Neuronal stem cell (in vitro differentiated cells): ENCODE results near the gene ZNF106.

ENCODE experiments used
- DNase-seq: peaks from one replicate; pipeline ENCODE4 v3.0.0-alpha.2; 2013; ENCODE audit warnings: low spot score
- H2AFZ ChIP-seq: one replicate; pipeline ENCODE4 v1.6.1; 2013; ENCODE audit warnings: mild to moderate bottlenecking, low read length, inconsistent platforms
- H2AK5ac ChIP-seq: 2 replicates; pipeline ENCODE4 v1.6.1; 2013; ENCODE audit warnings: low read depth, mild to moderate bottlenecking, inconsistent platforms, low read length, moderate library complexity, mixed read lengths
- H2BK120ac ChIP-seq: 2 replicates; pipeline ENCODE4 v1.6.1; 2013; ENCODE audit warnings: low read depth, mild to moderate bottlenecking, inconsistent platforms, low read length, moderate library complexity, mixed read lengths
- H2BK12ac ChIP-seq: one replicate; pipeline ENCODE4 v1.6.1; 2013; ENCODE audit warnings: low read length, inconsistent platforms
- H2BK15ac ChIP-seq: 2 replicates; pipeline ENCODE4 v1.6.1; 2013; ENCODE audit warnings: mild to moderate bottlenecking, low read length, inconsistent platforms, mixed read lengths
- H2BK5ac ChIP-seq: one replicate; pipeline ENCODE4 v1.6.1; 2013; ENCODE audit warnings: inconsistent platforms, mild to moderate bottlenecking, low read length, moderate library complexity
- H3K14ac ChIP-seq: one replicate; pipeline ENCODE4 v1.6.1; 2013; ENCODE audit warnings: low read length, inconsistent platforms
- H3K18ac ChIP-seq: 2 replicates; pipeline ENCODE4 v1.6.1; 2013; ENCODE audit warnings: low read length, inconsistent platforms
- H3K23ac ChIP-seq: 2 replicates; pipeline ENCODE4 v1.6.1; 2013; ENCODE audit warnings: low read depth, mild to moderate bottlenecking, mixed read lengths, low read length, inconsistent platforms; ENCODE audit not compliant: poor library complexity
- H3K27ac ChIP-seq: replicated peaks from 3 replicates; pipeline ENCODE4 v1.5.1; 2013; ENCODE audit warnings: low read length, inconsistent platforms
- H3K27me3 ChIP-seq, 3 experiments: 2 replicates each; pipeline ENCODE4 v1.6.1; 2013; ENCODE audit warnings: low read length in 3 of 3, mild to moderate bottlenecking in 2 of 3, inconsistent platforms in 1 of 3, low read depth in 1 of 3, mixed read lengths in 1 of 3, moderate library complexity in 1 of 3; ENCODE audit not compliant: control insufficient read depth in 3 of 3, insufficient read depth in 3 of 3
- H3K36me3 ChIP-seq, 2 donors: replicated peaks in 1 of 2; 2 replicates each; pipeline ENCODE4 v1.6.1; 2013; ENCODE audit warnings: low read length in 2 of 2; ENCODE audit not compliant: control insufficient read depth in 2 of 2, insufficient read depth in 2 of 2
- H3K4ac ChIP-seq: 2 replicates; pipeline ENCODE4 v1.6.1; 2013; ENCODE audit warnings: inconsistent platforms, mild to moderate bottlenecking, low read length, moderate library complexity
- H3K4me1 ChIP-seq, 2 donors: 1 replicate in 1 of 2; 2 replicates in 1 of 2; pipeline ENCODE4 v1.6.1; 2013; ENCODE audit warnings: low read length in 2 of 2, low read depth in 1 of 2; ENCODE audit not compliant: control insufficient read depth in 2 of 2, insufficient read depth in 1 of 2
- H3K4me2 ChIP-seq: one replicate; pipeline ENCODE4 v1.6.1; 2013; ENCODE audit warnings: mild to moderate bottlenecking, low read length, inconsistent platforms; ENCODE audit not compliant: insufficient read depth, poor library complexity, severe bottlenecking
- H3K4me3 ChIP-seq, 2 donors: 2 replicates each; pipeline ENCODE4 v1.5.1; 2013; ENCODE audit warnings: low read length in 2 of 2, mild to moderate bottlenecking in 2 of 2, inconsistent platforms in 1 of 2, moderate library complexity in 1 of 2
- H3K79me1 ChIP-seq: one replicate; pipeline ENCODE4 v1.6.1; 2013; ENCODE audit warnings: low read depth, mild to moderate bottlenecking, inconsistent platforms, low read length, moderate library complexity
- H3K9ac ChIP-seq: one replicate; pipeline ENCODE4 v1.6.1; 2013; ENCODE audit warnings: mild to moderate bottlenecking, low read depth, low read length, inconsistent platforms; ENCODE audit not compliant: poor library complexity
- H3K9me3 ChIP-seq, 2 donors: replicated peaks in 1 of 2; 2 replicates each; pipeline versions ENCODE3 to v1.6.1; 2013; ENCODE audit warnings: low read length in 2 of 2, mild to moderate bottlenecking in 2 of 2, inconsistent platforms in 1 of 2, low read depth in 1 of 2, mixed read lengths in 1 of 2, moderate library complexity in 1 of 2; ENCODE audit not compliant: control insufficient read depth in 2 of 2, insufficient read depth in 1 of 2
- H4K8ac ChIP-seq: one replicate; pipeline ENCODE4 v1.6.1; 2013; ENCODE audit warnings: low read depth, mild to moderate bottlenecking, inconsistent platforms, low read length, moderate library complexity
- H4K91ac ChIP-seq: one replicate; pipeline ENCODE4 v1.6.1; 2013; ENCODE audit warnings: low read length, low read depth, mild to moderate bottlenecking, inconsistent platforms; ENCODE audit not compliant: poor library complexity
- WGBS, 2 donors: extraction: QIAGEN DNeasy Blood & Tissue Kit; methylation state at CpG; one replicate each; pipeline ENCODE4 v1.1.7; 2013; ENCODE audit warnings: missing lambda C conversion rate in 2 of 2, mixed read lengths in 1 of 2; ENCODE audit not compliant: insufficient read length in 2 of 2, insufficient replicate concordance in 1 of 2; ENCODE audit errors: extremely low coverage in 2 of 2; 5-methylcytosine and 5-hydroxymethylcytosine counted together

ZNF106 gene

GRCh38 chr15:42491539-42492225 lies 741 bp upstream of the ZNF106 start:
- Histone ChIP-seq H2BK15ac (no peak overlapping the region), H3K27ac (peak overlapping the region; percentile 45), H4K91ac (no peak overlapping the region), H3K14ac (no peak overlapping the region), H3K4me2 (peak overlapping the region; percentile 64), H3K18ac (no peak overlapping the region), H3K27me3 (no peaks in the 10 kb centered on the region), H3K79me1 (peaks cover 2% of the 10 kb centered on the region), H3K9ac (no peak overlapping the region), H3K9me3 (no peaks in the 10 kb centered on the region), H3K4me3 (peak overlapping the region in 1 of 2 donors; percentile 82), H2AFZ (peak overlapping the region; percentile 96), H2AK5ac (no peak overlapping the region), H2BK5ac (no peak overlapping the region), H3K36me3 (no peaks in the 10 kb centered on the region), H3K4ac (no peak overlapping the region), H2BK120ac (no peak overlapping the region), H3K23ac (no peak overlapping the region), H4K8ac (no peak overlapping the region), H3K4me1 (peaks cover 3 to 5% of the 10 kb centered on the region in 2 donors), H2BK12ac (no peak overlapping the region)
- no CpG with 5 or more reads among the region's 18 CpGs for WGBS, 2 donors
- no peak for DNase-seq

DNA sequence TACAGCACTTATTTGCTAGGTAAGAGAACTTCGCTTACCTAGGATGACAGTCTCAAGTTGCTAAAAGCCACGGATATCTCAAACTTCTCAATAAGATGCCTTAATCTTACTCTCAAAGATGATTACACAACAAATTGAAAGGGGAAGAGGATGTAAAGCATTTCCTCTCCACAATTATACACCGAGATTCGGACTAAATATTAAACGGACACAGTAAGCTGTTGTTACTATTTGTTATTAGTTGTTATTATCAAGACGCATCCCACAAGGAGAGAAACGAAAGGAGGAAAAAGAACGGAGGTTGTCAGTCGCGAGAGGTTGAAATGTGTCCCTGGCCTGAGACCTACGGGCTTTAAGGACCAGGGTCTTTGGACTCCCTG lies 660 bp downstream of the ZNF106 start:
- no peaks in the 10 kb centered on the region for H3K27me3 ChIP-seq
- peak overlapping the region; percentile 92 for H3K9ac ChIP-seq
- no peak overlapping the region for H2AK5ac ChIP-seq
- no peaks in the 10 kb centered on the region for H3K9me3 ChIP-seq
- H4K8ac ChIP-seq, result no peak overlapping the region
- peak overlapping the region; percentile 82 to 95 for H3K4me3 ChIP-seq
- H2BK15ac ChIP-seq, result no peak overlapping the region
- H3K4ac ChIP-seq, result no peak overlapping the region
- WGBS, 2 donors, result no CpG with 5 or more reads among the region's 11 CpGs
- peaks cover 0 to 4% of the 10 kb centered on the region in 2 donors for H3K36me3 ChIP-seq
- H2BK120ac ChIP-seq, result no peak overlapping the region
- no peak overlapping the region for H2BK12ac ChIP-seq
- DNase-seq, result no peak
- H2BK5ac ChIP-seq, result peak overlapping the region; percentile 33
- H4K91ac ChIP-seq, result no peak overlapping the region
- peak overlapping the region; percentile 81 for H3K23ac ChIP-seq
- H3K27ac ChIP-seq, result peak overlapping the region; percentile 81
- no peak overlapping the region for H3K14ac ChIP-seq
- peak overlapping the region; percentile 89 for H3K18ac ChIP-seq
- peak overlapping the region; percentile 61 for H3K4me2 ChIP-seq
- H3K4me1 ChIP-seq, result peaks cover 1 to 2% of the 10 kb centered on the region in 2 donors
- H3K79me1 ChIP-seq, result peaks cover 2% of the 10 kb centered on the region
- peak overlapping the region; percentile 96 for H2AFZ ChIP-seq

- Histone ChIP-seq H3K36me3 (peaks cover 0 to 4% of the 10 kb centered on the region in 2 donors), H3K4ac (no peak overlapping the region), H3K4me1 (no peaks in the 10 kb centered on the region), H3K4me3 (no peak overlapping the region), H2BK15ac (no peak overlapping the region), H3K4me2 (no peak overlapping the region), H4K91ac (no peak overlapping the region), H2BK120ac (no peak overlapping the region), H3K79me1 (peaks cover 3% of the 10 kb centered on the region), H3K27ac (no peak overlapping the region), H2AFZ (no peak overlapping the region), H3K9me3 (no peaks in the 10 kb centered on the region), H3K27me3 (no peaks in the 10 kb centered on the region), H3K23ac (no peak overlapping the region), H3K18ac (no peak overlapping the region), H3K9ac (no peak overlapping the region), H4K8ac (no peak overlapping the region), H2BK5ac (no peak overlapping the region), H2BK12ac (no peak overlapping the region), H2AK5ac (no peak overlapping the region), H3K14ac (no peak overlapping the region)
- no CpG with 5 or more reads among the region's 1 CpG for WGBS, 2 donors
- no peak for DNase-seq
Observed at GRCh38 chr15:42483677-42484076, 7.3 kb downstream of the ZNF106 start.

- Histone ChIP-seq H3K23ac (no peak overlapping the region), H2AK5ac (no peak overlapping the region), H3K4ac (no peak overlapping the region), H2AFZ (no peak overlapping the region), H3K14ac (no peak overlapping the region), H3K4me2 (no peak overlapping the region), H2BK15ac (no peak overlapping the region), H4K8ac (no peak overlapping the region), H3K9ac (no peak overlapping the region), H3K27me3 (no peaks in the 10 kb centered on the region), H3K4me1 (no peaks in the 10 kb centered on the region), H4K91ac (no peak overlapping the region), H3K36me3 (peaks cover 0 to 4% of the 10 kb centered on the region in 2 donors), H2BK12ac (no peak overlapping the region), H3K27ac (no peak overlapping the region), H3K79me1 (peaks cover 1% of the 10 kb centered on the region), H3K4me3 (no peak overlapping the region), H2BK5ac (no peak overlapping the region), H3K9me3 (no peaks in the 10 kb centered on the region), H3K18ac (no peak overlapping the region), H2BK120ac (no peak overlapping the region)
- DNase-seq, result no peak
- no CpG with 5 or more reads among the region's 6 CpGs for WGBS, 2 donors
Observed at GRCh38 chr15:42482701-42483100, 8.2 kb downstream of the ZNF106 start.
